DND-41 (cell line): ENCODE measurements around the gene RRAS.

ENCODE experiments used
- ATAC-seq: fragments of 200-7000 bp; cut with Tn5 transposase; 3 replicates; pipeline ENCODE4 v1.9.1; 2021; ENCODE audit warnings: low read depth; ENCODE audit not compliant: insufficient read depth
- DNase-seq: peaks from one replicate; pipeline ENCODE4 v3.0.0-alpha.2; 2020
- H2AFZ ChIP-seq: 2 replicates; pipeline ENCODE4 v1.6.0; 2012; ENCODE audit warnings: low read depth, low read length
- H3K27ac ChIP-seq: 2 replicates; pipeline ENCODE4 v1.5.1; 2012; ENCODE audit warnings: low read length, inconsistent platforms
- H3K27me3 ChIP-seq: fragments of 200-600 bp; sonication (generic); 2 replicates; pipeline ENCODE4 v1.6.0; 2012; ENCODE audit warnings: low read length, mild to moderate bottlenecking, inconsistent platforms; ENCODE audit not compliant: insufficient read depth, poor library complexity
- H3K36me3 ChIP-seq: 2 replicates; pipeline ENCODE4 v1.5.1; 2012; ENCODE audit warnings: low read length, inconsistent platforms; ENCODE audit not compliant: insufficient read depth
- H3K4me1 ChIP-seq: 2 replicates; pipeline ENCODE4 v1.5.1; 2012; ENCODE audit warnings: mild to moderate bottlenecking, low read length; ENCODE audit not compliant: insufficient read depth
- H3K4me2 ChIP-seq: 2 replicates; pipeline ENCODE4 v1.6.0; 2012; ENCODE audit warnings: mild to moderate bottlenecking, moderate library complexity, low read length, inconsistent platforms; ENCODE audit not compliant: insufficient read depth
- H3K4me3 ChIP-seq, 2 experiments: fragments of 200-600 bp in 1 of 2; shearing (Covaris generic) in 1 of 2; 2 replicates each; pipeline ENCODE4 v1.5.1; 2012 to 2016; ENCODE audit warnings: inconsistent platforms in 2 of 2, low read length in 2 of 2, mild to moderate bottlenecking in 2 of 2, low read depth in 1 of 2, moderate library complexity in 1 of 2
- H3K79me2 ChIP-seq: 2 replicates; pipeline ENCODE4 v1.6.0; 2012; ENCODE audit warnings: low read length, inconsistent platforms; ENCODE audit not compliant: insufficient read depth
- H3K9ac ChIP-seq: 2 replicates; pipeline ENCODE4 v1.6.0; 2012; ENCODE audit warnings: low read depth, mild to moderate bottlenecking, inconsistent platforms, low read length, moderate library complexity
- H3K9me3 ChIP-seq: 2 replicates; pipeline ENCODE4 v1.5.1; 2012; ENCODE audit warnings: low read length, moderate library complexity, mild to moderate bottlenecking, inconsistent platforms; ENCODE audit not compliant: insufficient read depth, severe bottlenecking
- H4K20me1 ChIP-seq: 2 replicates; pipeline ENCODE4 v1.6.0; 2012; ENCODE audit warnings: low read length; ENCODE audit not compliant: insufficient read depth
- CTCF ChIP-seq: IDR thresholded peaks from 2 replicates; pipeline ENCODE4 v1.5.1; 2012; ENCODE audit warnings: borderline replicate concordance, low read length, moderate library complexity, mild to moderate bottlenecking; ENCODE audit not compliant: poor library complexity, severe bottlenecking; ENCODE audit errors: extremely low read depth
- EZH2 ChIP-seq: IDR thresholded peaks from 3 replicates; pipeline ENCODE4 v1.6.1; 2012; ENCODE audit warnings: borderline replicate concordance, low read depth, mild to moderate bottlenecking, moderate library complexity, low read length, inconsistent platforms; ENCODE audit not compliant: severe bottlenecking

RRAS gene

GRCh38 chr19:49631610-49632192 lies 8.2 kb downstream of the RRAS start:
- Histone ChIP-seq H3K27ac (no peak overlapping the region), H3K36me3 (peaks cover 17% of the 10 kb centered on the region), H3K9me3 (no peaks in the 10 kb centered on the region), H3K27me3 (no peaks in the 10 kb centered on the region), H3K4me3 (no peak overlapping the region), H2AFZ (no peak overlapping the region), H3K79me2 (no peaks in the 10 kb centered on the region), H3K9ac (no peak overlapping the region), H3K4me1 (no peaks in the 10 kb centered on the region), H4K20me1 (no peaks in the 10 kb centered on the region; the same call in 1 of the 2 replicates), H3K4me2 (no peak overlapping the region)
- ATAC-seq (no peak), DNase-seq (no peak)
- TF ChIP-seq EZH2 (no peak), CTCF (no peak)

DNA sequence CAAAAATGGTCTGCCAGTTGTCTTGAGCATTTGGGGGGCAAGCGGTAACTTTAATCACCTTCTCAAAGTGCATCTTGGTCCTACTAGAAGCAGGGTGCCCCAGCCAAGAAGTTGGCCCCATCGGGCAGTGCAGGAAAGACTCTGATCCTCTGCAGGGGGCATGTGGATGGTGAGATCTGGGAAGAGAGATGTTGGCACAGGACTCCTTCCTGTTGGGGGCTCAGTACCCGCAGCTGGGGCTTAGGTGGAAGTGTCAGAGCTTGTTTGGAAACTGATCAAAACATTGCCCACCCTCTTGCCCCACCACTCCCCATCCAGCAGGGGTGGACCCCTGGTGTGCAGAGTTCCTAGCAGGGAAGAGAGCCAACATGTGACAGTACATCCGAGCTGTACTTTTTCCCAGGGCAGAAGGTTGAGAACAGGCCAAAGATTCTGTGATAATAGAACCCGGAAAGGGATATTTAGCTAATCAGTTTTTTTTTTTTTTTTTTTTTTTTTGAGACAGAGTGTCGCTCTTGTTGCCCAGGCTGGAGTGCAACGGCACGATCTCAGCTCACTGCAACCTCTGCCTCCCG lies 8.8 kb downstream of the RRAS start:
- no peak overlapping the region for H3K4me3 ChIP-seq
- no peaks in the 10 kb centered on the region for H3K79me2 ChIP-seq
- no peak for DNase-seq
- H3K9ac ChIP-seq = no peak overlapping the region
- no peak overlapping the region for H3K4me2 ChIP-seq
- H3K27ac ChIP-seq = no peak overlapping the region
- H3K27me3 ChIP-seq = no peaks in the 10 kb centered on the region
- no peak for TF ChIP-seq EZH2
- no peak for TF ChIP-seq CTCF
- no peaks in the 10 kb centered on the region for H3K9me3 ChIP-seq
- no peak overlapping the region for H2AFZ ChIP-seq
- peaks cover 22% of the 10 kb centered on the region for H3K36me3 ChIP-seq
- H3K4me1 ChIP-seq = no peaks in the 10 kb centered on the region
- no peaks in the 10 kb centered on the region for H4K20me1 ChIP-seq
- 0 out of 3 replicates have a peak, but pooled peaks have one; percentile 15 for ATAC-seq

- H3K9ac ChIP-seq = no peak overlapping the region
- no peak overlapping the region for H3K4me3 ChIP-seq
- peaks cover 4% of the 10 kb centered on the region; the same call in 1 of the 2 replicates for H4K20me1 ChIP-seq
- H3K79me2 ChIP-seq = no peaks in the 10 kb centered on the region
- H3K4me1 ChIP-seq = no peaks in the 10 kb centered on the region
- H2AFZ ChIP-seq = no peak overlapping the region
- TF ChIP-seq CTCF (no peak), EZH2 (no peak)
- H3K36me3 ChIP-seq = peaks cover 31% of the 10 kb centered on the region
- no peaks in the 10 kb centered on the region for H3K9me3 ChIP-seq
- no peak for ATAC-seq
- no peak for DNase-seq
- H3K27me3 ChIP-seq = no peaks in the 10 kb centered on the region
- no peak overlapping the region for H3K4me2 ChIP-seq
- H3K27ac ChIP-seq = no peak overlapping the region
Measured at GRCh38 chr19:49629659-49630058, 10.3 kb downstream of the RRAS start.
